Stomach (tissue), 9 donors: ENCODE data around the gene LDB2. TPM values are rescaled to one million over a fixed set of nuclear protein-coding genes. Genes with fewer than 3 reads are reported as not detected.

Experiments
- DNase-seq, 2 donors: peaks; one replicate each; pipeline versions ENCODE4 v3.0.0 to v3.0.0-alpha.2; 2013 to 2019
- H3K27ac ChIP-seq, 5 donors: fragments of 200-600 bp in 4 of 5; sonication (generic) in 4 of 5; one replicate each; pipeline ENCODE4 v1.5.1; 2013 to 2019; ENCODE audit warnings: mild to moderate bottlenecking in 1 of 5, moderate library complexity in 1 of 5
- H3K27me3 ChIP-seq, 3 donors: fragments of 200-600 bp; sonication (generic); one replicate each; pipeline ENCODE4 v1.5.1; 2017 to 2019; ENCODE audit warnings: mixed run types in 1 of 3
- H3K36me3 ChIP-seq, 4 donors: fragments of 200-600 bp; sonication (generic); 1 replicate in 3 of 4; 2 replicates in 1 of 4; pipeline ENCODE4 v1.5.1; 2016 to 2019
- H3K4me1 ChIP-seq, 4 donors: fragments of 200-600 bp; sonication (generic); one replicate each; pipeline ENCODE4 v1.5.1; 2016 to 2019
- H3K4me3 ChIP-seq, 4 donors: fragments of 200-600 bp; sonication (generic) in 3 of 4; one replicate each; pipeline ENCODE4 v1.5.1; 2016 to 2019; ENCODE audit warnings: mild to moderate bottlenecking in 1 of 4
- H3K9me3 ChIP-seq, 4 donors: fragments of 200-600 bp; sonication (generic); one replicate each; pipeline ENCODE4 v1.5.1; 2016 to 2019
- CTCF ChIP-seq, 7 experiments: fragments of 450-650 bp in 4 of 7; fragments of 200-600 bp in 3 of 7; sonication (generic) in 3 of 7; IDR thresholded peaks; one replicate each; pipeline ENCODE4 v1.5.1; 2016 to 2019; ENCODE audit warnings: antibody characterized with exemption in 7 of 7, control low read depth in 2 of 7, mild to moderate bottlenecking in 1 of 7
- EP300 ChIP-seq: sonication (generic); formaldehyde crosslinking; IDR thresholded peaks from one replicate; pipeline ENCODE4 v1.6.1; 2017; ENCODE audit warnings: antibody characterized with exemption
- POLR2A ChIP-seq, 4 donors: fragments of 450-650 bp; IDR thresholded peaks; one replicate each; pipeline ENCODE4 v1.6.1; 2016; ENCODE audit warnings: antibody characterized with exemption in 4 of 4, control low read depth in 2 of 4, mild to moderate bottlenecking in 1 of 4, moderate library complexity in 1 of 4
- POLR2AphosphoS5 ChIP-seq, 3 donors: sonication (generic); formaldehyde crosslinking; IDR thresholded peaks; one replicate each; pipeline ENCODE4 v1.6.1; 2016; ENCODE audit warnings: antibody characterized with exemption in 3 of 3
- WGBS, 5 donors: extraction: QIAGEN DNeasy Blood & Tissue Kit in 3 of 5; methylation state at CpG; one replicate each; pipeline versions ENCODE4 v1.1.5 to v1.1.7; 2013 to 2018; 5-methylcytosine and 5-hydroxymethylcytosine counted together
- intact Hi-C: fragments of 100-400 bp; cut with DNase I; formaldehyde crosslinking; loops from one replicate; pipeline ENCODE4 v1.15.1; 2023; ENCODE audit warnings: low total_unique reads
- polyA plus RNA-seq, 3 donors: library from polyadenylated mRNA; stranded (reverse); fragments of 200-250 nt; gene quantifications; one replicate each; pipeline ENCODE4 v1.2.3, GENCODE V29; 2013
- total RNA-seq, 5 donors: library from RNA; depleted of rRNA; stranded (reverse); fragments of >200 nt; gene quantifications; one replicate each; pipeline versions ENCODE4 v1.1.0 to v1.2.3, GENCODE V29; 2014 to 2016
- donor health status: healthy with polysubstance abuse.
- donor health status: Bipolar disorder and iron deficiency.
- donor health status: healthy.

LDB2 gene
- total and polyA plus RNA-seq, 8 donors, result 6.2 to 63.3 (median 12.8) TPM

- Histone ChIP-seq H3K36me3 (no peaks in the 10 kb centered on the region), H3K4me1 (peaks cover 0 to 8% (median 0%) of the 10 kb centered on the region in 4 donors), H3K27me3 (no peaks in the 10 kb centered on the region), H3K9me3 (no peaks in the 10 kb centered on the region), H3K4me3 (no peak overlapping the region), H3K27ac (peak overlapping the region in 3 of 5 donors; percentile 10 to 48 (median 14))
- intact Hi-C loops, result no loop called here
- DNase-seq, result no peak
- TF ChIP-seq EP300 (no peak), CTCF (IDR thresholded peaks at IDR 0.05) (no peak), POLR2A (IDR thresholded peaks at IDR 0.05) (no peak), POLR2AphosphoS5 (IDR thresholded peaks at IDR 0.05) (no peak)
- WGBS, 5 donors, result 79 to 86% (median 83%) methylated on average over 5 of the region's 5 CpGs
Observed at GRCh38 chr4:16857425-16857824, 41.0 kb downstream of the LDB2 start.

- intact Hi-C loops, result no loop called here
- Histone ChIP-seq H3K27ac (no peak overlapping the region), H3K9me3 (no peaks in the 10 kb centered on the region), H3K4me1 (peaks cover 0 to 6% (median 0%) of the 10 kb centered on the region in 4 donors), H3K36me3 (no peaks in the 10 kb centered on the region), H3K4me3 (no peak overlapping the region), H3K27me3 (no peaks in the 10 kb centered on the region)
- no peak for DNase-seq
- TF ChIP-seq CTCF (IDR thresholded peaks at IDR 0.05), result no peak
- 87 to 98% (median 94%) methylated on average over 2 of the region's 2 CpGs for WGBS, 5 donors
Observed at GRCh38 chr4:16853640-16854039, 44.8 kb downstream of the LDB2 start.

- no peaks in the 10 kb centered on the region for H3K9me3 ChIP-seq
- no peak overlapping the region for H3K27ac ChIP-seq
- no peak for DNase-seq
- no peaks in the 10 kb centered on the region for H3K36me3 ChIP-seq
- H3K27me3 ChIP-seq, result no peaks in the 10 kb centered on the region
- H3K4me3 ChIP-seq, result no peak overlapping the region
- H3K4me1 ChIP-seq, result no peaks in the 10 kb centered on the region
- TF ChIP-seq CTCF (IDR thresholded peaks at IDR 0.05) (no peak), EP300 (no peak), POLR2A (IDR thresholded peaks at IDR 0.05) (no peak), POLR2AphosphoS5 (IDR thresholded peaks at IDR 0.05) (no peak)
- intact Hi-C loops, result no loop called here
Observed at GRCh38 chr4:16852644-16853043, 45.8 kb downstream of the LDB2 start.

GRCh38 chr4:16852228-16852627 is 46.2 kb downstream of the LDB2 start:
- H3K27me3 ChIP-seq, result no peaks in the 10 kb centered on the region
- WGBS, 5 donors, result 71 to 77% (median 73%) methylated on average over 2 of the region's 2 CpGs
- intact Hi-C loops, result no loop called here
- TF ChIP-seq POLR2A (IDR thresholded peaks at IDR 0.05) (no peak), CTCF (IDR thresholded peaks at IDR 0.05) (no peak), EP300 (no peak), POLR2AphosphoS5 (IDR thresholded peaks at IDR 0.05) (no peak)
- no peak for DNase-seq
- no peaks in the 10 kb centered on the region for H3K9me3 ChIP-seq
- no peaks in the 10 kb centered on the region for H3K36me3 ChIP-seq
- no peaks in the 10 kb centered on the region for H3K4me1 ChIP-seq
- no peak overlapping the region for H3K4me3 ChIP-seq
- no peak overlapping the region for H3K27ac ChIP-seq
